Measurements from ENCODE around the gene TXN2.

The TXN2 gene

GRCh38 chr22:36432592-36433317, 48.7 kb downstream of the TXN2 start:
- TF ChIP-seq YY1 (IDR thresholded peaks at IDR 0.05; ENCODE audit: low read depth) (no peak), CREB1 (IDR thresholded peaks at IDR 0.05; ENCODE audit: low read depth) (no peak), FOXM1 (IDR thresholded peaks at IDR 0.05; ENCODE audit: borderline replicate concordance, low read depth) (no peak), EGR1 (IDR thresholded peaks at IDR 0.05) (no peak), TCF12 (IDR thresholded peaks at IDR 0.05; ENCODE audit: low read depth) (no peak), ZBTB7A (IDR thresholded peaks at IDR 0.05; ENCODE audit: low read depth) (no peak), TEAD4 (IDR thresholded peaks at IDR 0.05) (no peak), RAD21 (IDR thresholded peaks at IDR 0.05; ENCODE audit: low read depth) (no peak), EP300 (IDR thresholded peaks at IDR 0.05; ENCODE audit: borderline replicate concordance) (no peak), MAX (IDR thresholded peaks at IDR 0.05) (no peak), USF1 (IDR thresholded peaks at IDR 0.05) (no peak), REST (IDR thresholded peaks at IDR 0.05; ENCODE audit: low read depth) (no peak), CEBPB (IDR thresholded peaks at IDR 0.05) (no peak), NFIC (IDR thresholded peaks at IDR 0.05) (no peak), TAF1 (IDR thresholded peaks at IDR 0.05; ENCODE audit: low read depth) (no peak)

GRCh38 chr22:36431977-36432376, 49.5 kb downstream of the TXN2 start:
- TF ChIP-seq REST (IDR thresholded peaks at IDR 0.05; ENCODE audit: low read depth): no peak
- TF ChIP-seq TEAD4 (IDR thresholded peaks at IDR 0.05): no peak
- no peak for TF ChIP-seq CREB1 (IDR thresholded peaks at IDR 0.05; ENCODE audit: low read depth)

- no peak for TF ChIP-seq ZBTB7A (IDR thresholded peaks at IDR 0.05; ENCODE audit: low read depth)
- TF ChIP-seq USF1 (IDR thresholded peaks at IDR 0.05): no peak
- no peak for TF ChIP-seq CEBPB (IDR thresholded peaks at IDR 0.05)
- no peak for TF ChIP-seq TEAD4 (IDR thresholded peaks at IDR 0.05)
- no peak for TF ChIP-seq MAX (IDR thresholded peaks at IDR 0.05)
- no peak for TF ChIP-seq CREB1 (IDR thresholded peaks at IDR 0.05; ENCODE audit: low read depth)
- TF ChIP-seq YY1 (IDR thresholded peaks at IDR 0.05; ENCODE audit: low read depth): no peak
- no peak for TF ChIP-seq TAF1 (IDR thresholded peaks at IDR 0.05; ENCODE audit: low read depth)
- no peak for TF ChIP-seq EGR1 (IDR thresholded peaks at IDR 0.05)
- TF ChIP-seq NFIC (IDR thresholded peaks at IDR 0.05): no peak
- TF ChIP-seq RAD21 (IDR thresholded peaks at IDR 0.05; ENCODE audit: low read depth): no peak
- TF ChIP-seq REST (IDR thresholded peaks at IDR 0.05; ENCODE audit: low read depth): no peak
Measured at GRCh38 chr22:36430863-36431262, 50.6 kb downstream of the TXN2 start.

GRCh38 chr22:36425977-36426523, 55.4 kb downstream of the TXN2 start:
- no peak for TF ChIP-seq TCF12 (IDR thresholded peaks at IDR 0.05; ENCODE audit: low read depth)
- TF ChIP-seq MAX (IDR thresholded peaks at IDR 0.05): no peak
- no peak for TF ChIP-seq RAD21 (IDR thresholded peaks at IDR 0.05; ENCODE audit: low read depth)
- no peak for TF ChIP-seq FOXM1 (IDR thresholded peaks at IDR 0.05; ENCODE audit: borderline replicate concordance, low read depth)
- no peak for TF ChIP-seq CEBPB (IDR thresholded peaks at IDR 0.05)
- TF ChIP-seq NFIC (IDR thresholded peaks at IDR 0.05): no peak
- TF ChIP-seq CREB1 (IDR thresholded peaks at IDR 0.05; ENCODE audit: low read depth): no peak
- TF ChIP-seq USF1 (IDR thresholded peaks at IDR 0.05): no peak

Measured in Ishikawa (cell line).